ENCODE measurements around the gene KCNK10. TPM values are rescaled to one million over a fixed set of nuclear protein-coding genes. Genes with fewer than 3 reads are reported as not detected.

Gene KCNK10
- total RNA-seq, 1 donor from 2014 or later: not detected

GRCh38 chr14:88154926-88155325 lies 168.1 kb downstream of the KCNK10 start:
- peaks cover 17% of the 10 kb centered on the region for H3K27me3 Mint-ChIP-seq

GRCh38 chr14:88154321-88154720 lies 168.7 kb downstream of the KCNK10 start:
- H3K4me1 Mint-ChIP-seq: no peaks in the 10 kb centered on the region

More at GRCh38 chr14:88154926-88155325, 168.1 kb downstream of the KCNK10 start:
- intact Hi-C loops (cut with micrococcal nuclease): no loop called here
- no peak for DNase-seq
- no peak overlapping the region for H3K27ac Mint-ChIP-seq
- no peak overlapping the region for H3K4me3 Mint-ChIP-seq
- no peaks in the 10 kb centered on the region for H3K36me3 Mint-ChIP-seq (ENCODE audit: low read depth)
- no peaks in the 10 kb centered on the region for H3K9me3 Mint-ChIP-seq
- H3K4me1 Mint-ChIP-seq: no peaks in the 10 kb centered on the region

DNA sequence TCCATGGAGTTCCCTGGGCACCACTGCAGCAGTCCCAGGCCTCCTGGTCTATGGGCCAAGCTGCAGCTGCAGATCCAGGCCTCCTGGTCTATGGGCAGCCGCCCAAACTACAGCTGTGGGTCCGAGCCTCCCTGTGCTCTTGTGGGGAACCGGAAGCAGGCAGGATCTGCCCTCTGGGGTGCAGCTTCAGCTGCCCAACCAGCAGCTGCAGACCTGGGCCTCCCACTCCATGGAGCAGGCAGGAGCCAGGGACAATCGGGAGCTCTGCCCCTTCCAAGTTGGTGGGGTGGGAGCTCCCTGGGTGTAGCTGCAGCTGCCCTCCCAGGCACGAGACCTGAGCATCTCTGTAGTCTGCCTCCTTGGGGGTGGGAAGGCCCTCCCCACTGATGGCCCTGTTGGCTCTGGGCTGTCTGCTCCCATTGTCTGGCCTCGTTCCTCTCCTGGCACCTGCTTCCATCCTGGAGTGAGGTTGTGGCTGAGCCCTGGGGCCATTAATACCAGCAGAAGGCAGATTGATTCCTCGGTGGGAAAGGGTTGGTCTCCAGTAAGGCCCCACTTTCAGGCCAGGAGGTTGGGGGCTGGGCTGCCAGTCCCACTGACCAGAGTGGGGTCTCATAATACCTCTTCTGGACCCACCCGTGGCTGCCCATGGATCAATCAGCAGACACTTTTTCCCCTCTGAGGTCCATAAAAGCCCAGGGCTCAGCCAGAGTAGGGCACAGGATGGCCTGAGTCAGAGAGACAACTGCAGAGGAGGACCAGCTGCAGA lies 176.0 kb downstream of the KCNK10 start:
- Mint-ChIP-seq H3K9me3 (no peaks in the 10 kb centered on the region), H3K27ac (no peak overlapping the region), H3K27me3 (peaks cover 5% of the 10 kb centered on the region), H3K4me1 (no peaks in the 10 kb centered on the region), H3K36me3 (ENCODE audit: low read depth) (no peaks in the 10 kb centered on the region), H3K4me3 (no peak overlapping the region)
- DNase-seq: no peak
- intact Hi-C loops (cut with micrococcal nuclease): no loop called here

More at GRCh38 chr14:88154321-88154720, 168.7 kb downstream of the KCNK10 start:
- H3K4me3 Mint-ChIP-seq: no peak overlapping the region
- no peaks in the 10 kb centered on the region for H3K9me3 Mint-ChIP-seq
- DNase-seq: no peak
- peaks cover 13% of the 10 kb centered on the region for H3K27me3 Mint-ChIP-seq
- no peaks in the 10 kb centered on the region for H3K36me3 Mint-ChIP-seq (ENCODE audit: low read depth)
- no peak overlapping the region for H3K27ac Mint-ChIP-seq
- intact Hi-C loops (cut with micrococcal nuclease): no loop called here

- H3K4me1 Mint-ChIP-seq: no peaks in the 10 kb centered on the region
- DNase-seq: no peak
- H3K27me3 Mint-ChIP-seq: peaks cover 1% of the 10 kb centered on the region
- H3K9me3 Mint-ChIP-seq: no peaks in the 10 kb centered on the region
- no peaks in the 10 kb centered on the region for H3K36me3 Mint-ChIP-seq (ENCODE audit: low read depth)
- no peak overlapping the region for H3K27ac Mint-ChIP-seq
- intact Hi-C loops (cut with micrococcal nuclease): no loop called here
- H3K4me3 Mint-ChIP-seq: no peak overlapping the region
Observed at GRCh38 chr14:88143810-88144209, 179.3 kb downstream of the KCNK10 start.

DNA sequence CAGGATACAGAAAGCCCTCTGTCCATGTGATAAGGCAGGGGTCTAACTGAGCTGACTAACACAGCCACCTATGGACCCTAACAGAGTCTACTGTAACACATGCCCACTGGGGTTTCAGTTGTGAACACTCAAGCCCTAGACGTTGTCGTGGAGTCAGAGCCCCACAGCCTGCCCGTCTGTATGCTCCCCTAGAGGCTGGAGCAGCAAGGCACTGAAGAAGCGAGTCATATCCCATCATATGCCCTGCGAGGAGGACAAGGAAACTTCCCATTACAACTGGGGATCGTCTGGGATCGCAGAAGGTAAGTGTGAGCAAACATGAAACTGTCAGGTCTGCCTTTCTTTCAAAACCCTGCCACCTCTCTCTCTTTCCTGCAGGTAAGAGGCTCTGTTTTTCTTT lies 180.1 kb downstream of the KCNK10 start:
- Mint-ChIP-seq H3K4me1 (no peaks in the 10 kb centered on the region), H3K27me3 (peaks cover 4% of the 10 kb centered on the region), H3K4me3 (no peak overlapping the region), H3K9me3 (no peaks in the 10 kb centered on the region), H3K27ac (no peak overlapping the region), H3K36me3 (ENCODE audit: low read depth) (no peaks in the 10 kb centered on the region)
- intact Hi-C loops (cut with micrococcal nuclease): no loop called here
- DNase-seq: no peak

- Mint-ChIP-seq H3K27ac (no peak overlapping the region), H3K4me1 (no peaks in the 10 kb centered on the region), H3K27me3 (peaks cover 4% of the 10 kb centered on the region), H3K9me3 (no peaks in the 10 kb centered on the region), H3K4me3 (no peak overlapping the region), H3K36me3 (ENCODE audit: low read depth) (no peaks in the 10 kb centered on the region)
- intact Hi-C loops (cut with micrococcal nuclease): no loop called here
- DNase-seq: no peak
Observed at GRCh38 chr14:88140874-88141273, 182.2 kb downstream of the KCNK10 start.

GRCh38 chr14:88137327-88137726 lies 185.7 kb downstream of the KCNK10 start:
- no peak overlapping the region for H3K27ac Mint-ChIP-seq
- intact Hi-C loops (cut with micrococcal nuclease): no loop called here
- no peaks in the 10 kb centered on the region for H3K4me1 Mint-ChIP-seq
- H3K27me3 Mint-ChIP-seq: peaks cover 9% of the 10 kb centered on the region
- no peak for DNase-seq
- no peak overlapping the region for H3K4me3 Mint-ChIP-seq
- H3K36me3 Mint-ChIP-seq (ENCODE audit: low read depth): no peaks in the 10 kb centered on the region
- peaks cover 5% of the 10 kb centered on the region for H3K9me3 Mint-ChIP-seq

Other genes with a start within 250 kb of the KCNK10 start
- 1.3 and 2.3 TPM in 2 replicates for gene SPATA7, start 62.4 kb upstream of the KCNK10 start, total RNA-seq
- gene PTPN21, start 231.7 kb upstream of the KCNK10 start, total RNA-seq: 0.05 and 0.21 TPM in 2 replicates
- 59.2 and 64.7 TPM in 2 replicates for gene ZC3H14, start 239.8 kb upstream of the KCNK10 start, total RNA-seq